ENCODE data around the gene FAM234B.

DNA sequence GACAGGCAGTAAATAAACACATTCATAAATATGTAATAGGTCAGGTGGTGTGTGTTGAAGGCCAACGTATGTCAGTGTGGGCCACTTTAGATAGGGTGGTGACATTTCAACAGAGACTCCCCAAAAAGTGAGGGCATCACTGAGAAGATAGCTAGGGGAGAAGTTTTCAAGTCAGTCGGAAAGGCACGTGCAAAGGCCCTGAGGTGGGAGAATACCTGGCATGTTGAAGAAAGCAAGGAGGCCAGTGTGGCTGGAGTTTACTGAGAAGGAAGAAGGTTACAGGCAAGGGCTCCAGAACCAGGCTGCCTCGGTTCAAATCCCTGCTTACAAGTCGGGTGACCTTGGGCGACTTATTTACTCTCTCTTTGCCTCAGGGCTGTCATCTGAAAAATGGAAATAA is 33.1 kb upstream of the FAM234B start:
- TF ChIP-seq, protein P1, sequence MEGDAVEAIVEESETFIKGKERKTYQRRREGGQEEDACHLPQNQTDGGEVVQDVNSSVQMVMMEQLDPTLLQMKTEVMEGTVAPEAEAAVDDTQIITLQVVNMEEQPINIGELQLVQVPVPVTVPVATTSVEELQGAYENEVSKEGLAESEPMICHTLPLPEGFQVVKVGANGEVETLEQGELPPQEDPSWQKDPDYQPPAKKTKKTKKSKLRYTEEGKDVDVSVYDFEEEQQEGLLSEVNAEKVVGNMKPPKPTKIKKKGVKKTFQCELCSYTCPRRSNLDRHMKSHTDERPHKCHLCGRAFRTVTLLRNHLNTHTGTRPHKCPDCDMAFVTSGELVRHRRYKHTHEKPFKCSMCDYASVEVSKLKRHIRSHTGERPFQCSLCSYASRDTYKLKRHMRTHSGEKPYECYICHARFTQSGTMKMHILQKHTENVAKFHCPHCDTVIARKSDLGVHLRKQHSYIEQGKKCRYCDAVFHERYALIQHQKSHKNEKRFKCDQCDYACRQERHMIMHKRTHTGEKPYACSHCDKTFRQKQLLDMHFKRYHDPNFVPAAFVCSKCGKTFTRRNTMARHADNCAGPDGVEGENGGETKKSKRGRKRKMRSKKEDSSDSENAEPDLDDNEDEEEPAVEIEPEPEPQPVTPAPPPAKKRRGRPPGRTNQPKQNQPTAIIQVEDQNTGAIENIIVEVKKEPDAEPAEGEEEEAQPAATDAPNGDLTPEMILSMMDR (IDR thresholded peaks at IDR 0.05): no peak
- TF ChIP-seq POLR2A (IDR thresholded peaks at IDR 0.05): no peak
